Measurements from ENCODE around the gene CPNE8.

CPNE8 gene

GRCh38 chr12:38697289-38697688, 208.1 kb downstream of the CPNE8 start:
- TF ChIP-seq CTCF (conservative IDR thresholded peaks at IDR 0.05; ENCODE audit: control insufficient read depth, insufficient read depth, low read depth, low read length), result no peak
- no peak overlapping the region for H3K4me3 ChIP-seq (ENCODE audit: control insufficient read depth, low read depth, low read length)
- no peak for DNase-seq (ENCODE audit: low read depth)

GRCh38 chr12:38695057-38695456, 210.3 kb downstream of the CPNE8 start:
- no peak for DNase-seq (ENCODE audit: low read depth)
- H3K4me3 ChIP-seq (ENCODE audit: control insufficient read depth, low read depth, low read length), result no peak overlapping the region
- TF ChIP-seq CTCF (conservative IDR thresholded peaks at IDR 0.05; ENCODE audit: control insufficient read depth, insufficient read depth, low read depth, low read length), result no peak

GRCh38 chr12:38691164-38691563, 214.2 kb downstream of the CPNE8 start:
- TF ChIP-seq CTCF (conservative IDR thresholded peaks at IDR 0.05; ENCODE audit: control insufficient read depth, insufficient read depth, low read depth, low read length), result no peak
- no peak overlapping the region for H3K4me3 ChIP-seq (ENCODE audit: control insufficient read depth, low read depth, low read length)
- DNase-seq (ENCODE audit: low read depth), result no peak

- no peak for TF ChIP-seq CTCF (conservative IDR thresholded peaks at IDR 0.05; ENCODE audit: control insufficient read depth, insufficient read depth, low read depth, low read length)
- no peak for DNase-seq (ENCODE audit: low read depth)
- no peak overlapping the region for H3K4me3 ChIP-seq (ENCODE audit: control insufficient read depth, low read depth, low read length)
These were observed 214.7 kb downstream of the CPNE8 start for GRCh38 chr12:38690646-38691045.

- H3K4me3 ChIP-seq (ENCODE audit: control insufficient read depth, low read depth, low read length), result no peak overlapping the region
- peak; percentile 72 for DNase-seq (ENCODE audit: low read depth)
- TF ChIP-seq CTCF (conservative IDR thresholded peaks at IDR 0.05; ENCODE audit: control insufficient read depth, insufficient read depth, low read depth, low read length), result no peak
These were observed 215.7 kb downstream of the CPNE8 start for GRCh38 chr12:38689704-38690103.

GRCh38 chr12:38689195-38689594, 216.2 kb downstream of the CPNE8 start:
- no peak overlapping the region for H3K4me3 ChIP-seq (ENCODE audit: control insufficient read depth, low read depth, low read length)
- DNase-seq (ENCODE audit: low read depth), result no peak
- no peak for TF ChIP-seq CTCF (conservative IDR thresholded peaks at IDR 0.05; ENCODE audit: control insufficient read depth, insufficient read depth, low read depth, low read length)

- no peak for DNase-seq (ENCODE audit: low read depth)
- H3K4me3 ChIP-seq (ENCODE audit: control insufficient read depth, low read depth, low read length), result no peak overlapping the region
- no peak for TF ChIP-seq CTCF (conservative IDR thresholded peaks at IDR 0.05; ENCODE audit: control insufficient read depth, insufficient read depth, low read depth, low read length)
These were observed 222.9 kb downstream of the CPNE8 start for GRCh38 chr12:38682521-38682920.
